ENCODE data around the gene MC5R. TPM values are rescaled to one million over a fixed set of nuclear protein-coding genes. Genes with fewer than 3 reads are reported as not detected.

The MC5R gene
- total RNA-seq, 2 donors from 2014 or later: not detected

- Histone ChIP-seq H3K4me3 (no peak overlapping the region), H3K27ac (no peak overlapping the region), H3K4me1 (no peaks in the 10 kb centered on the region), H3K9me3 (no peaks in the 10 kb centered on the region), H3K27me3 (peaks cover 5% of the 10 kb centered on the region), H3K36me3 (no peaks in the 10 kb centered on the region), H3K9ac (ENCODE audit: low read depth in 2 of 2, low read length in 2 of 2) (no peak overlapping the region)
- no peak for DNase-seq
- intact Hi-C loops (cut with DNase I): no loop called here
- no peak for TF ChIP-seq CTCF (IDR thresholded peaks at IDR 0.05)
These were observed 49.0 kb downstream of the MC5R start for GRCh38 chr18:13872932-13873331.

GRCh38 chr18:13874558-13874957 is 50.6 kb downstream of the MC5R start:
- H3K4me1 ChIP-seq: no peaks in the 10 kb centered on the region
- intact Hi-C loops (cut with DNase I): no loop called here
- no peak for TF ChIP-seq CTCF (IDR thresholded peaks at IDR 0.05)
- no peaks in the 10 kb centered on the region for H3K36me3 ChIP-seq
- H3K27me3 ChIP-seq: peaks cover 2% of the 10 kb centered on the region
- no peak overlapping the region for H3K9ac ChIP-seq (ENCODE audit: low read depth in 2 of 2, low read length in 2 of 2)
- H3K27ac ChIP-seq: no peak overlapping the region
- no peak overlapping the region for H3K4me3 ChIP-seq
- H3K9me3 ChIP-seq: no peaks in the 10 kb centered on the region
- DNase-seq: no peak

Other genes starting within 250 kb of the MC5R start
- 10 to 100 TPM; 18.6 to 31.0 TPM for gene FAM210A, start 97.6 kb upstream of the MC5R start, total RNA-seq
- 10 to 100 TPM; 17.0 to 43.4 TPM for gene RNMT, start 97.5 kb upstream of the MC5R start, total RNA-seq
- not detected for gene MC2R, start 91.4 kb downstream of the MC5R start, total RNA-seq